Measurements from ENCODE around the gene DPYSL5. TPM values are rescaled to one million over a fixed set of nuclear protein-coding genes. Genes with fewer than 3 reads are reported as not detected.

DPYSL5 gene
- polyA plus RNA-seq, 2 of the 4 experiments (the other 2 are of a cell fraction): 2.5 to 8.2 TPM

DNA sequence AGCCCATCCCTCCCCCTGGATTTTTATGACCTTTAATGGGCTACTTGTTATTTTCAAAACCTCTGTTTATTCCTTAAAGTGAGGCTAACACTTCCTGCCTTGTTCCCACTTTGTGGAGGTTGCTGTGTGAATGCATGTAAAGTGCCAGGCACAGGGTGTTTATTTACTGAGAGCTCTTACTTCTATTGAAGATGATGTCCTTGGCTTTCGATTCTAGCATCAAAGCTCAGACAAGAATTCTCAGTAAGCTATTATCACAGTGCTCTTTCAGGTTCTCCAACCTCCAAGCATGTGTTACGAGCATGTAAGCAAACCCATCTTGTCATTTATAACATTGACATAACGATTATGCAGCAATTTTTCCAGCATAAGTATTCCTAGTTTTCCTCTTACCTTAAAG lies 44.2 kb downstream of the DPYSL5 start:
- no peak overlapping the region for H3K27ac ChIP-seq
- TF ChIP-seq MYC (IDR thresholded peaks at IDR 0.05; ENCODE audit: borderline replicate concordance, low read length): no peak
- TF ChIP-seq, protein P1, sequence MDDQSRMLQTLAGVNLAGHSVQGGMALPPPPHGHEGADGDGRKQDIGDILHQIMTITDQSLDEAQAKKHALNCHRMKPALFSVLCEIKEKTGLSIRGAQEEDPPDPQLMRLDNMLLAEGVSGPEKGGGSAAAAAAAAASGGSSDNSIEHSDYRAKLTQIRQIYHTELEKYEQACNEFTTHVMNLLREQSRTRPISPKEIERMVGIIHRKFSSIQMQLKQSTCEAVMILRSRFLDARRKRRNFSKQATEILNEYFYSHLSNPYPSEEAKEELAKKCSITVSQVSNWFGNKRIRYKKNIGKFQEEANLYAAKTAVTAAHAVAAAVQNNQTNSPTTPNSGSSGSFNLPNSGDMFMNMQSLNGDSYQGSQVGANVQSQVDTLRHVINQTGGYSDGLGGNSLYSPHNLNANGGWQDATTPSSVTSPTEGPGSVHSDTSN (IDR thresholded peaks at IDR 0.05): no peak
- TF ChIP-seq KDM5A (IDR thresholded peaks at IDR 0.05): no peak
- no peak for TF ChIP-seq CBX2 (IDR thresholded peaks at IDR 0.05; ENCODE audit: borderline replicate concordance, low read depth)
- TF ChIP-seq KDM1A (IDR thresholded peaks at IDR 0.05; ENCODE audit: low read depth): no peak
- no peak for TF ChIP-seq RCOR1 (IDR thresholded peaks at IDR 0.05; ENCODE audit: low read depth, low read length)
- no peak for TF ChIP-seq SREBF2 (IDR thresholded peaks at IDR 0.05)
- TF ChIP-seq HOXB5 (CRISPR knock-in tag; IDR thresholded peaks at IDR 0.05): no peak
- no peak for TF ChIP-seq FOXS1 (CRISPR knock-in tag; IDR thresholded peaks at IDR 0.05)
- no peak for TF ChIP-seq SMC3 (IDR thresholded peaks at IDR 0.05)
- no peak for TF ChIP-seq TFCP2L1 (CRISPR knock-in tag; IDR thresholded peaks at IDR 0.05)
- TF ChIP-seq MAX (IDR thresholded peaks at IDR 0.05): no peak
- TF ChIP-seq HDAC2 (IDR thresholded peaks at IDR 0.05): no peak
- no peak for TF ChIP-seq ZC3H11A (IDR thresholded peaks at IDR 0.05)
- no peak for TF ChIP-seq RNF2 (IDR thresholded peaks at IDR 0.05; ENCODE audit: borderline replicate concordance, low read depth)
- TF ChIP-seq NPAS2 (CRISPR knock-in tag; IDR thresholded peaks at IDR 0.05; ENCODE audit: borderline replicate concordance): no peak
- TF ChIP-seq CHD4 (IDR thresholded peaks at IDR 0.05; ENCODE audit: borderline replicate concordance): no peak
- TF ChIP-seq MAFK (IDR thresholded peaks at IDR 0.05; ENCODE audit: partially characterized antibody): no peak
- TF ChIP-seq PHF8 (IDR thresholded peaks at IDR 0.05; ENCODE audit: borderline replicate concordance, low read depth): no peak
- ATAC-seq (no peak), DNase-seq (ENCODE audit: low read depth in 1 of 2, low spot score in 1 of 2) (no peak), FAIRE-seq (no peak)
- WGBS (ENCODE audit: missing lambda C conversion rate): 37% methylated on average over 3 of the region's 3 CpGs
- peaks cover 19% of the 10 kb centered on the region; the same call in 2 of the 3 replicates for H3K9me3 ChIP-seq
- H3K4me3 ChIP-seq: no peak overlapping the region
- no peak overlapping the region for H3K4me2 ChIP-seq
- ChIA-PET POLR2A (no interaction called here), CTCF (interaction anchor here (1.4 to 2.1 kb wide), 3 partner anchors 30 to 51 kb away, joined by 5 to 7 read pairs (median 6); no protein-coding TSS in a partner anchor)
- H3K4me1 ChIP-seq: no peaks in the 10 kb centered on the region

- FAIRE-seq: no peak
- ChIA-PET POLR2A (no interaction called here), CTCF (interaction anchor here (1.2 to 2.1 kb wide), 4 partner anchors 13 to 50 kb away, joined by 3 to 7 read pairs (median 6); no protein-coding TSS in a partner anchor)
- WGBS (ENCODE audit: missing lambda C conversion rate): 87% methylated on average over 3 of the region's 3 CpGs
- Histone ChIP-seq H3K4me1 (no peaks in the 10 kb centered on the region), H3K27ac (no peak overlapping the region), H3K4me2 (no peak overlapping the region), H3K4me3 (no peak overlapping the region), H3K9me3 (peaks cover 19% of the 10 kb centered on the region; the same call in 2 of the 3 replicates)
- no peak for TF ChIP-seq MYC (IDR thresholded peaks at IDR 0.05; ENCODE audit: borderline replicate concordance, low read length)
- TF ChIP-seq, protein P2, sequence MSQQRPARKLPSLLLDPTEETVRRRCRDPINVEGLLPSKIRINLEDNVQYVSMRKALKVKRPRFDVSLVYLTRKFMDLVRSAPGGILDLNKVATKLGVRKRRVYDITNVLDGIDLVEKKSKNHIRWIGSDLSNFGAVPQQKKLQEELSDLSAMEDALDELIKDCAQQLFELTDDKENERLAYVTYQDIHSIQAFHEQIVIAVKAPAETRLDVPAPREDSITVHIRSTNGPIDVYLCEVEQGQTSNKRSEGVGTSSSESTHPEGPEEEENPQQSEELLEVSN (IDR thresholded peaks at IDR 0.05; ENCODE audit: borderline replicate concordance, low read depth): no peak
- TF ChIP-seq HOXB13 (CRISPR knock-in tag; IDR thresholded peaks at IDR 0.05; ENCODE audit: low read depth): no peak
- no peak for TF ChIP-seq USF2 (IDR thresholded peaks at IDR 0.05)
- TF ChIP-seq ZC3H11A (IDR thresholded peaks at IDR 0.05): no peak
- no peak for TF ChIP-seq HOXB5 (CRISPR knock-in tag; IDR thresholded peaks at IDR 0.05)
- TF ChIP-seq PHF8 (IDR thresholded peaks at IDR 0.05; ENCODE audit: borderline replicate concordance, low read depth): no peak
- no peak for TF ChIP-seq RAD21 (conservative IDR thresholded peaks at IDR 0.05 in 1 of 2, IDR thresholded peaks at IDR 0.05 in 1 of 2)
- no peak for TF ChIP-seq EP300 (IDR thresholded peaks at IDR 0.05)
- no peak for TF ChIP-seq TFCP2L1 (CRISPR knock-in tag; IDR thresholded peaks at IDR 0.05)
- DNase-seq (ENCODE audit: low read depth in 1 of 2, low spot score in 1 of 2): no peak
- peak; percentile 22 to 39; a peak in 1 of 6 replicates for ATAC-seq
These were observed 45.1 kb downstream of the DPYSL5 start for GRCh38 chr2:26892922-26893524.

Measured in A549 (cell line).